ENCODE results near the gene BPIFB1.

Gene BPIFB1

DNA sequence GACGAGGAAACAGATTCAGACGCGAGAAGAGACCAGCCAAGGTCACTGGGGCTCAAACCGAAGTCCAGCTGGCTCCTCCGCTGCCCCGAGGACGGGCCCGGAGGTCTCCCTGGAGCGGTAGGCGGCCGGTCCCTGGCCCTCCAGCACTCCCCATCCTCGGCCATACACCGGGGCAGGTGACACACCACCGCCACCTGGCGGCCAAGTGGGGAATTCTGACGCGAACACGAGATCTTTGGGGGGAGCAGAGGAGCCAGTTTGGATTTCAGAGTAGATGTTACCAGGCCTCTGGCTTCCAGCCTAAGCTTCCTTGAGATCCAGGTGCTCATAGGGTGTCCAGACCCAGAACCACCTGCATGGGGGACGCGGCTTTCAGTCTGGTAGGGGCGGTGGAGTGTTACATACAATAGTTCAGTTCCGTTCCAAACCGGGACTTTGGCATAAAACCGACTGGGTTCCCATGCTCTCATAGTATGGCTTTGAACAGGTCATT, 16.1 kb downstream of the BPIFB1 start:
- peak; percentile 57 for DNase-seq

DNA sequence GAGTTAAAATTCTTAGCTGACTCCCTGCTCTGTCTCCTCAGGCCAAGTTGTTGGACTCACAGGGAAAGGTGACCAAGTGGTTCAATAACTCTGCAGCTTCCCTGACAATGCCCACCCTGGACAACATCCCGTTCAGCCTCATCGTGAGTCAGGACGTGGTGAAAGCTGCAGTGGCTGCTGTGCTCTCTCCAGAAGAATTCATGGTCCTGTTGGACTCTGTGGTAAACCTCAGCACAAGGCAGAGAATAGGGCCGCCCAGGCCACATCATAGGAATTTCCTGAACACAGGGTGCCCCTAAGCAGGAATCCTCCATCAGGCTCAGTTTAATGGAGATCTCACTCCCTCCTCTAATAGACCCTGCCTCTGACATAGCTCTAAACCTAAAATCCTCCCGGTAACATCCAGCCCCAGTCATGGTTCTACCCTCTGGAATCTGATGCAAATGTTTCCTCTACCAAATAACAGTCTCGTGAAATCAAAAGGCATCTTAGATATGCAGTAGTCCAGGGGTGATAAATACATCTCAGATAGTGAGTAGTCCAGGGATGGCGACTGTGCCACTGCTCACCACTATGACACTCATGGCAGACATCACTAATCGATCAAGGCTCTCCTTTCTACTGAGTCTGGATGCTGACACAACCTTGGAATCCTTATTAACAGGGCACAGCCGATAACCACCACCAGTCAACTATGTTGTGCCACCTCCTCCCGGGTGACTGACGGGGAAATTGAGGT, 18.3 kb downstream of the BPIFB1 start:
- DNase-seq, result no peak

DNA sequence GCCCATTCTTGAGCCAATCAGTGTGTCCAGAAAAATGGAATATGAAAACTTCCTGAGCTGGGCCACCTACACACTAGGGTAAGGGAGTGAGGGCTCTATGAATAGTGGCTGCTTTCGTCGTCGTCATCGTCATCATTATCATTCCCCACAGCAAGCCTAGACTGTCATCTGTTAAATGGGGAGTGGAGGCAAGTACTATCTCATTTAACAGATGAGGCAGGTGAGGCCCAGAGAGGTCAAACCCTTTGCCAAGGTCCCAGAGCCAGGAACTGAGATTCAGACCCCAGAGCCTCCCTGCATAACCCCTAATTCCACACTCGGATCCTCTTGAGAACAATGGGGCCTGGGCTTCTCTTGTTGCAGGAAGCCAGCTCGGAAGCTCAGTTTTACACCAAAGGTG, 20.6 kb downstream of the BPIFB1 start:
- DNase-seq, result no peak

DNA sequence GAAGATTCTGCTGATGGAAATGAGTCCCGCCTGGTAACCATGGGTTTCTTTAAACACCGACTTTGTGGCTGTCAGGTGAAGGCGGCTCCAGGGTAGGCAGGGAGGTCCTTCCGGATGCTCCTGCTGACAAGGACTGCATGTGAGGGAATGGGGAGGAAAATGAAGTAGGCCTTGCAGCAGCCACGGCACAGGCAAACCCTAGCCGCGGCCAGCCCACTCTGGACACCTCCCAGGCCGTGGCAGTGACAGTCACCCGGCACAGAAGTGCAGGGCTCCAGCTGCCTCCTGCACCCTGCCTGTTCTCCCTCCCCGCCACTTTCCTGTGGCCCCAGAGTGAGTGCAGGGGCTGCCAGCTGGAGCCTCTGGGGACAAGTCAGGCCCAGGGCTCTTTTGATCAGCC, 21.0 kb downstream of the BPIFB1 start:
- no peak for DNase-seq

DNA sequence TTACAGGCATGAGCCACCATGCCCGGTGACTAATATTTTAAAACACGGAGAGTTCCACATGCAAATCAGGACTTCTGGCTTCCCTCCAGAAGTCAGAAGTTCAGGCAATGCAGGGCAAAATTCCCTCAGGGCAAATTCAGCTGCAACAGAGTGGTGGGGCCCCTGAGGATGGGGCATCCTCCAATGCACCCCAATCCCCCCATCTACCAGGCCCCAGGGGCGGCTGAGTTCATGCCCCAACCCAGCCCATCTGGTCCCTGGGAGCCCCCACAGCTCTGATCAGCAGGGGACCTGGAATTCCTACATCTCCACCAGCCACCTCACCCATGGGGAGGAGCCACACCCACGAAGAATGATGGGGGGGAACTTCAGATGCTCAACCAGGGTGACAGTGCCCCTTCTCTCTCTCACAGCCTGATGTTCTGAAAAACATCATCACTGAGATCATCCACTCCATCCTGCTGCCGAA, 22.6 kb downstream of the BPIFB1 start:
- DNase-seq, result no peak

DNA sequence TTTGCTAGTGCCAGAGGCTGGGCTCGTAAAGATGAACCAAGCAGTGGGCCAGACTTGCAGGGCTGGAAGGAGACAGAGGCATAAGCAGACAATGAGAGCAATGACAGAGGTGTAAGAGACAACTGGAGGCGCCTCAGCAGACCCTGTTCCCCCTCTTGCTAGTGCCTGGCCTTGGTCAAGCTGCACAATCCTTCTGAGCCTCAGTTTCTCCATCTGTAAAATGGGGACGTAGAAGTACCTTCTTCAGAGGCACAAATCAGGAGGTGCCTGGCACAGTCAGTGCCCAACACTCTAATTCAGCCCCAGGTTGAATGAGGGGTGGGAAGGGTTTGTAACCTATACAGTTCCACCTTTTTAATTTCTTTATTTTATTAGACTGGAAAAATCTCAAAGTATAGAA, 23.2 kb downstream of the BPIFB1 start:
- DNase-seq, result no peak

DNA sequence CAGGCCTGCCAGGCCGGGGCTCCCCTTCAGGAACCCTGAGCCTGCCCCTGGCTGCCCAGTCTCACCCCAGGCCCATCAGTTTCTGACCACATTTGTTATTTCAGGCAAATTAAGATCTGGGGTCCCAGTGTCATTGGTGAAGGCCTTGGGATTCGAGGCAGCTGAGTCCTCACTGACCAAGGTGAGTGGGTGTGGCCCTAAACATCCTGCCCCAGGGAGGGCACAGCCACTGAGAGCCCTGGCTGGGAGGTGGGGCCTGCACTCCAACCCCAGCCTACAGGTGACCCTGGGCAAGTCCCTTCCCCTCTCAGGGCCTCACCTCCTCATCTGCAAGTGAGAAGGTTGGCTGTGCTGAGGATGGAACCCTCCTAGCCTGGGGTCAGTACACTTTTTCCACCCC, 23.8 kb downstream of the BPIFB1 start:
- no peak for DNase-seq

DNA sequence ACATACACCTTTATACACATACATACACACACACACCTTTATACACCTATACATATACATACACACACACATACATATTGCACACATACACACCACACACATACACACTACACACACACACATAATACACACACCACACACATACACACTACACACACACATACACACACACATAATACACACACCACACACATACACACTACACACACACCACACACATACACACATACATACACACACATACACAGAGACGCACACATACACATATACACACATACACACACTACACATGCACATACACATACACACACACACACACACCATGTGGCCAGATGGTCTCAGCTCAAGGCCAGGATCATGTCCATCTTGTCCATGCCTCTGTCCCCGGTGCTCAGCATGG, 25.7 kb downstream of the BPIFB1 start:
- DNase-seq, result no peak

DNA sequence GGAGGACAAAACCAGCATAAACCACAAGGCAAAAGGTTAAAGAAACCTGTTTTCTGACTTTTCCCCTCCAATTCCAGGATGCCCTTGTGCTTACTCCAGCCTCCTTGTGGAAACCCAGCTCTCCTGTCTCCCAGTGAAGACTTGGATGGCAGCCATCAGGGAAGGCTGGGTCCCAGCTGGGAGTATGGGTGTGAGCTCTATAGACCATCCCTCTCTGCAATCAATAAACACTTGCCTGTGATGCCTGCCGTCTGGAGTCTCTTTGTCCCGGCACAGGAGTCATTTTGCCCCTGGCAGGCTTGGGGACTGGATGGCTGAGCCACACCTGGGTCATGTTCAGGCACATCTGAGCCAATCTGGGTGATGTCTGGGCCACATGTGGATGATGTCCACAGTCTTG, 26.6 kb downstream of the BPIFB1 start:
- DNase-seq, result no peak

DNA sequence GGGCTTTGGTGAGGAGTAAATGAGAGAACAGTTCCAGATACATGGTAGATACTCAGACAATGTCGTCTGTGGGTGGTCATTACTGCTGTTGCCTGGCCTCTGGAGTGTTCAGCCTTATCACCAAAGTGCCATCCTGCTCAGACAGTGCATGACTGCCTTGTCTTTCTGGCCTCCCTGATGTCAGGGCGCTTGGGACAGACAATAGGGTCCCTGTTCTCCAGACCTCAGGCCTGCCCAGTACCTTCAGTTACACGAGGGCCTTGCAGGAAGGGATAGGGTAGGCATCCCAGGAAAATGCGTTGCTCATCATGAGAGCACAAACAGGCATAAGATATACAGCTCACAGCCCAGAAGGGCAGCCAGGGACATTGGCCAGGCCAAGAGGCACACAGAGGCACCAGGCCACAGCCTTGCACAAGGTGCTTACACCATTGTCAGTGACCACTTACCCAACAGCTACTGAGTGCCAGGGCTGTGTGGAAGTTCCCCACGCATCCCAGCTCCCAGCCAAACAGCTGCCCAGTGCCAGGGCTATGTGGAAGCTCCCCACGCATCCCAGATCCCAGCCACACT, 27.4 kb downstream of the BPIFB1 start:
- no peak for DNase-seq

DNA sequence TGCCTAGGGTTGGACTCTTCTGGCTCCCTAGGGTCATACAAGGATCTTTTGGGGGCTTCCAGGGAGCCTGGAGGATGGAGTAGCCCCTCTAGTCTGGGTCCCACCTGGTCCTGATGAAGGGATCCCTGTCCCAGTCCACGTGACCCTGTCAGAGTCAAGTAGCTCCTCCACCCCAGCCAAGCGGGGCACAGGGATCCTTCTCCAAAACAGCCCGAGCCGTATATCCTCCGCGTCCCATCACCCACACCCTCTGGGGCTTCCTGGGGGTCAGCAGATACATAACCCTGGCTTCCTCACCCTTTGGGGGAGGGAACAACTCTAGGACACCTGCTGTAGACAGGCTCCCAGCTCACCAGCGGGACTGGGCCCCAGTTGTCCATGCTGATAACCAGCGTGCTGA, 28.0 kb downstream of the BPIFB1 start:
- no peak for DNase-seq

DNA sequence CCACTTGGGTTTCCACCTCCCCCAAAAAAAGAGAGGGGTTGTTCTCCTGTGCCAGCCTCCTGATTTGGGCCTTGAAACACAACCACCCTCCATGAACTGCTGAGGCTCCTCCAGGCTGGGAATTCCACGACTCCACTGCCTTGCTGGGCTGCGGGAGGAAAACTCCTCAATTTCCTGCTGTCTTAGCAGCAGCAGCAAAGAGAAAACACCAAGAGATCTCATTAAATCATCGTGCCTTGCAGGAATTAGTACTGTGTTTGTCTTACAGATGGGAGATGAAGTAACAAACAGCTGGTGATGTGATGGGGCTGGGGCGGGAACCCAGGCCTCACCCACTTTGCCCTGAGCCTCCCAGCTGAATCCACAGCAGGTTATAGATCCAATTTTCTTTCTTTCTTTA, 29.0 kb downstream of the BPIFB1 start:
- no peak for DNase-seq

DNA sequence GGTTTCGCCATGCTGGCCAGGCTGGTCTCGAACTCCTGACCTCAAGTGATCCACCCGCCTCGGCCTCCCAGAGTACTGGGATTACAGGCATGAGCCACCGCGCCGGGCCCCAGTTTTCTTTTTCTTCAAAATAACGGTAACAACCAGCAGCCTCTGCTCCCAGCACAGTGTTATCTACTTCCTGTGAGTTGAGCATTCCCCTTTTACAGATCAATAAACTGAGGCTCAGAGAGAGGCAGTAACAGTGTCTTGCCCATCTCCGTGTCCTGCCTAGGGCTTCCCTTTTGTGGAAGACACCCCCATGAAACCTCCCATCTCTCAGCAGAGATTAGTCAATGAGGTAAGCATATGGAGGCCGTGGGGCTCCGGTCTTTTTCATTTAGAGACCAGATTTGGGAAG, 29.6 kb downstream of the BPIFB1 start:
- DNase-seq, result no peak

DNA sequence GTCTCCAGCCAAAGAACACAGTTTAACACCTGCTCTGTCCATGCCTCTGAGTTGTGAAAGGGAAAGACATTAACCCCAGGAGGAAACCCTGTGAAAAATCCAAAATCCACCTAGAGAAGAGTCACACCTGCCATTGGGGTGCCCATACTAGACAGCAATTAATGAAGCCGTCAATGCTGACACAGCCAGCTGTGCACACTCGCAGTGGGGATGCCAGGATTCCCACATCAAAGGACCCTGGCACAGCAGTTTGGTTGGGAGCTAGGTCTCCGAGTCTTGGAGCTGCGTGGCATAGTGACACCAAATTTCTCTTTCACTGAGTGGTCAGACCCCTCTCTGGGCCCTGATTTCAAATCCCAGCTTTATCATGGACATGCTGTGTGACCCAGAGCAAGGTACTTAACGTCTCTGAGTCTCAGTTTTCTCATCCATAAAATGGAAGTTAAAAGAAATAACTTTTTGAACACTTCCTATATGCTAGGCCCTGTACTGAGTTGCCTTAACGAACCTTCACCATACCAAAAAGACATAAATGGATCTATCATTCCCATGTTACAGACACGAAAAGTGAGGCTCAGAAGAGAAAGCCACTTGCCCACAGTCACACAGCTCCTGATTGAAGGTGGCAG, 30.8 kb downstream of the BPIFB1 start:
- no peak for DNase-seq

DNA sequence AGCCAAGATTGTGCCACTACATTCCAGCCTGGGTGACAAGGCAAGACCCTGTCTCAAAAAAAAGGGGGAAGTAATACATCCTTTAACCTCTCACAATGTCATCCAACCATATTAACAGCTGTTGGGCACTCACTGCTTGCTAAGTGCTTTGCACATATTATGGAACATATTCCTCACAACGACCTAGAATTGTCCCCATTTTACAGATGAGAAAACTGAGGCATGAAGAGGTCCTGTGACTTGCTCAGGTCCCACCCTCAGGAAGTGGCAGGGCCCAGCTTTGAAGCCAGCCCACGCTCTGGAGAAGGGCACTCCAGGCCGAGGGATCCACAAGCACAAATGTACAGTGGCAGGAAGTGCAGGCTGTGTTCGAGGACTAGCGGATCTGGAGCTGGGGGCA, 33.3 kb downstream of the BPIFB1 start:
- no peak for DNase-seq

DNA sequence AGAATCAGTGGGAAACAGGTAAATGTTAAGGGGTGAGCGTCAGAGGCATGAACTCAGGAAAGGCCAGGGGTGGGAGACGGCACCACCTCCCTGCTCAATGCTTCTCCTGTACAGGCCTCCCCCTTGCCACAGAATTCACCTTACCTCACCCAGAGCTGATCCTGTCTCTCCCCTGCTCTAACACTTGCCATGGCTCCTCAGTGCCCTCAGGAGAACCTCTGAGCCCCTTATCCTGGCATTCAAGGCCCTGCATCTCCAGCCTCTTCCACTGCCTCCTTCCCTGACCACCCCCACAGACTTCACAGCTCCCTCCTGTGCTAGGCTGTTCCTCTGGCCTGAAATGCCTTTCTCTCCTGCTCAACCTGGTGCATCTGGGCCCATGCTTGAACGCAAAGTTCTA, 33.9 kb downstream of the BPIFB1 start:
- no peak for DNase-seq

DNA sequence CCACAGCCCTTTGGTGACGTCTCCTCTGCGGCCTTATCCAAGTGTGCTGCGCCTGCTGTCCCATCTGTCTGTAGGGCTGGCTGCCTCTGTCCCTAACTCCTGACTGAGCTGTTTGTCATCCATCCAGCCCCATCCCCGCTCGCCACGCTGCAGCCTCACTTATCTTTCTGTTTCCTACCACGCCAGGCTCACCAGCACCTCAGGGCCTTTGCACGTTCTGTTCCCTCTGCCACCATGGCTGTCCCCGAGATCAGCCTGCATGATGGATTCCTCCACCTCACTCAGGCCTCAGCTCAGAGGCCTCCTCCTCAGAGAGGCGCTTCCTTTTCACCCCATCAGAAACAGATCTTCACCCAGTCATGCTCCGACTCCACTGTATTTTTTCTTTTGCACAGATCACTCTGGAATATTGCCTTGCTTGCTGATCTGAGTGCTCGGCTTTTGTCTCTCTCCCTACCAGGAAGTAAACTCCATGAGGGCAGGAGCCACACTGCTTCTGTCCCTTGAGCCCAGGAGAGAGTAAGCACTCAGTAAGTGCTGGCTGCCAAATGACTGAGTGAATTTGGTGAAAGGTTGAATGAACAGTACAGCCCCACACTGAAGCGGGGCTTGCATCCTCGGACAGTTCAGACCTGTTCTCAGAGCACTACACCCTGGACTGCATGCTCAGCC, 34.5 kb downstream of the BPIFB1 start:
- no peak for DNase-seq

DNA sequence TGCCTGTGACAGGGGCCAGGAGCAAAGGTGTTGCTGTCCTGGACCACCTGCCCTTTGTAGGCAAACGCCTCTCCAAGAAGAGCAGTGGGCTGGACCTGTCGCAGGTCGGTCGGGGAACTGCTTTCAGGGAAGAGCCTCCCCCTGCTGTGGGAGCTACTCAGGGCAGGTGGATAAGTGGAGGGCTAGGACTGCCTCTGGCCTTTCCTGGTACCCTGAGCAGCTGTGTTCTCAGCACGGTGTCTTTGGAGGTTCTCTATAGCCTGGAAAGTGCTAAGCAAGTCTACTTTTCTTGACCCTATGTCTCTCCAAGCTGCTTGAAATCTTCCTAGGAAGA, 35.0 kb downstream of the BPIFB1 start:
- no peak for DNase-seq

DNA sequence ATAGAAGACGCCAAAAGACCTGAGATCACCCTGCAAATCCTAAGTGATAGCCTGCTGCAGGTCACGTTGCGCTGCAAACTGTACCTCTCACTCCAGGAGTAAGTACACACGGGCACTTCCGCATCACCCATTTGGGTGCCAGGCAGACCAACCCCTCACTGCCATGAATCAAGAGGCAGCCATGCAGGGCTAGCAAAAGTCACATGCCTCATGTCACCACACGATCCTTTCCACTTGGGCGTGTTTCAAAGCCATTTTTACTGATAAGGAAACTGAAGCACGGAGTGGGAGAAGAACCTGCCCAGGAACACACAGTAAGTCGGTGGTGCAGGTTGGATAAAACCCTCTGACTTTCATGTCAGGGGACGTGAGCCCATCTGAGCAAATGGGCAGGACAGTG, 37.0 kb downstream of the BPIFB1 start:
- DNase-seq, result no peak

DNA sequence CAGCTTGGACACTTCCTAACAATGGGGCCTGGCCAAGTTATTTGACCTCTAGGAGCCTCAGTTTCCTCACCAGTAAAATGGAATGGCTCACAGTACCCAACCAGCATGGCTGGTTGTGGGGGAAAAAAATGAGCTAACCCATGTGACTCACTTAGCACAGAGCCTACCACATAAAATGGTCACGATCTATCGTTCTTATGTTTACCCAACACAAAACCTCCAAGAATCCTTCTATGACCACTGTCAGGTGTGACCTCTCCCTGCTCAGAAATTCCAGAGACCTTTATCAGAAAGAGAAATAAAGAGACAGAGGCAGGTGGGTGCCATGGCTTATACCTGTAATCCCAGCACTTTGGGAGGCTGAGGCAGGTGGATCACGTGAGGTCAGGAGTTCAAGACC, 39.4 kb downstream of the BPIFB1 start:
- no peak for DNase-seq

DNA sequence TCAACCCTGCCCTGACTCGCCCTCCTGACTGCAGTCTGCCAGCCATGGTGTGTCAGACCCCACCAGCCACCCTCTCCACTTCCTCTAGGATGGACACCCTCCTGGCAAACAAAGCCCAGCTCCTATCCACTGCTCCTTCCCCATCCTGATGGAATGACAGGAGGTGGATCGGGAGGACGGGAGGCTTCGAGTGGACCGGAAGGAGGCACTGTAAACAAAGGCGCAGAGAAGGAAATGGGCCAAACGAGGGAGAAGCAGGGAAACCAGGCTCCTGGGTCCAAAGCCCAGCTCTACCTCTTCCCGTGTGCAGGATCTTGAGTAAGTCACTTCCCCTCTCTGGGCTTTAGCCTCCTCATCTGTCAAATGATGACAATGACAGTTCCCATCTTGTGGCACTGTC, 40.2 kb downstream of the BPIFB1 start:
- no peak for DNase-seq

DNA sequence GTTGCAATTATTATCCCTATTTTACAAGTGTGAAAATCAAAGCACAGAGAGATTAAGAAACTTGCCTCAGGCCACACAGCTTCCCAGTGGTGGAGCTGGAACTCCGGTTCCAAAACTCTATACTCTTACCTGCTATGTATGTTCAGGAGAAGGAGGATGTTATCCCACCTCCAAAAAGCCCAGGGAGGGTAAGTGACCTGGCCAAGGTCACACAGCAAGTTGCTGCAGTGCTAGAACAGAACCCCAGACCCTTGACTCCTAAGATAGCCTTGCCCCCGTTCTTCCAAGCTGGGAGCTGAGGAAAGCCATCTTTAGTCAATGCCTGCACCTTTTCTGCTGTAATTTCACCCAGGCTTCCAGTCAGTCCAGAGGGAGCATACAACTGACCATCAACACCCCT, 42.3 kb downstream of the BPIFB1 start:
- no peak for DNase-seq

DNA sequence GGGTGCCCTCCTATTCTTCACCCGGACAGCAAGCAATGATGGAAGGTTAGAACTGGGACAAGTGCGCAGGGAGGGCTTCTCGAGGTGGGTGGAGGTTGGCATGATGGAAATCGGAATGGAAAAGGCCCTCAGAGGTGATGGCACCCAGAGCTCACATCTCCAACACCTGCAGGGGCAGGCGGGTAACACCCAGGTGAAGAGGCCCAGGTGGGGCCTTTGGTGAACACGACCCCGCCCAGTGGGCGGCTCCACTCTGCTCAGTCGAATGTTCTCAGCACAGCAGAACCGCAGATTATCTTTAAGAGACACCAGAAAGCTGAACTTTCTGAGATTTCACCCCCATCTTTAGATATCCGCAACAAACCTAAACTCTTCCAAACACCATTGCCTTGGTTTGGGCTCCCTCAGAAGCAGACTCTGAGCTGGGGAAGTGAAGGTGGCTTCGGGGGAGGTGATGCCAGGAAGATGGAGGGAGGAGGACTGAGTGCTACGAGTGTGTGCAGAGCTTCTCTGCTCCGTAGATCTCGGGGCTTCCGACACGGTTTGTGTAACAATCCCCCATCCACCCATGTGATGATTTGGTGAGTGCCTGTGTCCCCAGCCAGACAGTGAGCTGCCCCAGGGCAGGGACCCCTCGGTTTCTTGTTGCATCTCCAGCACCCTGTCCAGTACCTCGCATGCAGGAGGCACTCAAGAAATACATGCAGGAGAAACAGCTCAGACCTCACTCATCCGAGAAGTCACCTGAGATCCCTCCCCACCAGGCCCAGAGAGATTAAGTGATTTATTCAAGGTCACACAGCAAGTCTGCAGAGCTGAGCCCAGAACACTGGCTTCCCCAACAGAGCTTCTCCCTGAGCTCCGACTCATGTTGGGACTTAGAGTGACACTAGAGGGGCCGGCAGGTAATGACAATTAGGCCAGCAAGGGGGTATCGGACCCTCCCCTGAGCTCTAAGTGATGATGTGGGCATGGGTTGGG, 45.4 kb downstream of the BPIFB1 start:
- no peak for DNase-seq
